ENCODE measurements around the gene TNPO2. TPM values are rescaled to one million over a fixed set of nuclear protein-coding genes. Genes with fewer than 3 reads are reported as not detected.

TNPO2 gene
- total and polyA plus RNA-seq, 8 donors, result 15.7 to 37.2 (median 25.2) TPM

DNA sequence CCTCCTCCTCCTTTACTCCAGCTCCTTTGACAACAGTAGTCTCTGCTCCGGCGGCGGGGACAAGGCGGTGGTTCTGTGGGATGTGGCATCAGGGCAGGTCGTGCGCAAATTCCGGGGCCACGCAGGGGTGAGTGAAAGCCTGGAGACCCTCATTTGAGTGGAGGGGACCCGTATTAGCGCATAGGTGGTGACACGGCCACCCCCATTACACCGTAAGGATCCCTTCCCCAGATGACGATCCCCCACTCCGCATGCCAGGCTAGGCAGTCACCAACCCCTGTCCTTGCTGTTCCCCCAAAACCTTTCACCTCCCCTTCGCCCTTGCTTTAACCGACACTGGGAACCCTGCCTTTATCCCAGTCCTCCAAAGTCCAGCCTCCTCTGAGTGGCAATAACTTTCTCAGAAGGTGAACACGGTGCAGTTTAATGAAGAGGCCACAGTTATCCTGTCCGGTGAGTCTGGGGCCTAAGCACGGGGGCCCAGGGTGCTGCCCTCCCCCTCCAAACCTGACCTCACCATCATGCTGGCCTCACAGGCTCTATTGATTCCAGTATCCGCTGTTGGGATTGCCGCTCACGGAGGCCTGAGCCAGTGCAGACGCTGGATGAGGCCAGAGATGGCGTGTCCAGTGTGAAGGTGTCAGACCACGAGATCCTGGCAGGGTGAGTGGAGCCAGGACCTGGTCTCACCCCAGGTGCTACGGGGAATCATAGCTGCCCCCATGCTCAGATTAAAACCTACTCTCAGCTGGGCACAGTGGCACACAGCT lies 53.4 kb downstream of the TNPO2 start:
- FAIRE-seq (no peak), DNase-seq (no peak), ATAC-seq (no peak)
- Histone ChIP-seq H3K27ac (peak overlapping the region in 2 of 4 donors; percentile 92 to 95), H3K9me3 (no peaks in the 10 kb centered on the region), H3K4me3 (peak overlapping the region; percentile 76 to 96 (median 94)), H3K36me3 (peaks cover 3 to 16% (median 5%) of the 10 kb centered on the region in 3 donors), H3K4me1 (peaks cover 4 to 29% (median 7%) of the 10 kb centered on the region in 3 donors), H3K27me3 (no peaks in the 10 kb centered on the region)
- no peak for TF ChIP-seq CTCF (IDR thresholded peaks at IDR 0.05)
- intact Hi-C loops (cut with DNase I), result loop anchor here in 2 of 3 donors (5.0 to 10.0 kb wide), 2 partner anchors 103 to 106 kb away; no protein-coding TSS in a partner anchor
- 27 to 33% methylated on average over 25 to 26 of the region's 26 CpGs for WGBS, 2 donors

DNA sequence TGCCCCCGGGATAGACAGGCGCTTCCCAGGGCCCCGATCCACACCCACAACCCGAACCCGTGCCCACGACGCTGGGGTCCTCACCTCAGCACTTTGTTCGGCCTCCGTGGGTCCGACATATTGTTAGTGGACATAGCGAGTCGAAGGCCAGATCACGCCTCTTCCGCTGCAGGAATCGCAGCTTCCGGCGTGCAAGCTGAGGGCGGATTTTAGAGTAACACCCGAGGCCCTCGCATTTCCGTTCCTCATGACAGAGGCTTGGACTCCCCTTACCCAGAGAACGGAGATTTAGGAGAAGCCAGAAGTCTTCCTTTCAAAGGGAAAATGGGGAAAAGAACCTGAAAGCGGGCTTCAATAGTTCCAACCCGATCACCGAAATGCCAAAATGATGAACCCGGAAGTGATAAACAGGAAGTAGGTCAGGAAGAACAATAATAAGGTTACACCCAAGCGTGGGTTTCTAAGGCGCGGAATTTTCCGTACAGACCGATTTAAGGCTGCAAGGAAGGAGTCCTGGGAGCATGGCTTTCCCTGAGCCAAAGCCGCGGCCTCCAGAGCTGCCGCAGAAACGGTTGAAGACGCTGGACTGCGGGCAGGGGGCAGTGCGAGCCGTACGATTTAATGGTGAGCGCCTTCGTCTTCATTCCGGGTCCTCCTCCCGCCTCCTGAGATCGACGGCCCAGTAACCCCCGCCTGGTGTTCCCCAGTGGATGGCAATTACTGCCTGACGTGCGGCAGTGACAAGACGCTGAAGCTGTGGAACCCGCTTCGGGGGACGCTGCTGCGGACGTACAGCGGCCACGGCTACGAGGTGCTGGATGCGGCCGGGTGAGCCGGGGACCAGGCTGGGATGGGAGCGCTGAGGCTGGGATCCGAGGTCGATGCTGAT lies 54.2 kb downstream of the TNPO2 start:
- peaks cover 4 to 29% (median 7%) of the 10 kb centered on the region in 3 donors for H3K4me1 ChIP-seq
- H3K27me3 ChIP-seq, result no peaks in the 10 kb centered on the region
- ATAC-seq, result peak; percentile 74 to 81 (median 80)
- no peak for FAIRE-seq
- TF ChIP-seq CTCF (IDR thresholded peaks at IDR 0.05), result no peak
- 0 to 1% methylated on average over 64 of the region's 64 CpGs for WGBS, 2 donors
- peaks cover 0 to 11% (median 5%) of the 10 kb centered on the region in 3 donors for H3K36me3 ChIP-seq
- no peaks in the 10 kb centered on the region for H3K9me3 ChIP-seq
- H3K4me3 ChIP-seq, result peak overlapping the region; percentile 76 to 96 (median 94)
- intact Hi-C loops (cut with DNase I), result loop anchor here in 2 of 3 donors (5.0 to 10.0 kb wide), 2 partner anchors 102 to 105 kb away; no protein-coding TSS in a partner anchor
- H3K27ac ChIP-seq, result peak overlapping the region; percentile 82 to 97 (median 94)
- DNase-seq, result peak; percentile 73 to 90 (median 80)

DNA sequence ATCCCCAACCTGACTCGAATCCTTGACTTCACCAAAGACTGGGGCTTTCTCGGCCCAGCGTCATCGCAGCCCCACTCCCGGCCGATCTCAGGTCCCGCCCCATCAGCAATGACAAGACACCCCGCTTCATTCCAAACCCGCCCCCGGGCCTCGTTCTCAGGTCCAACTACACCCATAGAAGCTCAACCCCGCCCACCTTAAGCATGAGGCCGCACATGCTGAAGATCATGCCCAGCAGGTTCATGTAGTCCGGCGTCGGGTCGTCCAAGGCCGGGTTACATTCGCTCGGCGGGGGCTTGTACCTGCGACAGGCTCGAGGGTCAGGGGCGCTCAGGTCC lies 54.8 kb downstream of the TNPO2 start:
- Histone ChIP-seq H3K27me3 (no peaks in the 10 kb centered on the region), H3K36me3 (peaks cover 0 to 6% (median under 1%) of the 10 kb centered on the region in 3 donors), H3K4me1 (peaks cover 4 to 29% (median 7%) of the 10 kb centered on the region in 3 donors), H3K27ac (peak overlapping the region; percentile 82 to 97 (median 94)), H3K4me3 (peak overlapping the region; percentile 76 to 96 (median 94)), H3K9me3 (no peaks in the 10 kb centered on the region)
- peak in 4 of 6 donors; percentile 45 to 84 (median 52) for DNase-seq
- whole genome bisulfite sequencing, 2 donors, result 0% methylated on average over 24 of the region's 24 CpGs
- TF ChIP-seq CTCF (IDR thresholded peaks at IDR 0.05), result no peak
- FAIRE-seq, result no peak
- ATAC-seq, result peak; percentile 3 to 15 (median 10)
- intact Hi-C loops (cut with DNase I), result no loop called here

DNA sequence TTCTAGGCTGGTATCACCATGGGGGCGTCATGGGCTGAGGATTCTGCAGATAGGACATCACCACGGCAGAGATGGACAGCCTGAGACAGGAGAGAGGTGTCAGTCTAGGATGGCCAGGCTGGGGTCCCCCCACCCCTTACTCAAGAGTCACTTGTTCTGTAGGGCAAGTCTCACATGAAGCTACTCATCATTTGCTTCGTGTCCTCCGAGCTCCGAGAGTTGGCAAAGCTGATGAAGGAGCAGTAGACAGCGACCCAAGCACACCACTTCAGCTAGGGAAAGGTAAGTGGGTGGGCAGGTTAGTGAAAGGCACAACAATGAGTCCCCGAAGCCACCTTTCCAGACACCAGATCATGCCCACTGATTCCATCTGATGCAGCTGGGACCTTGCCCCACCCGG lies 55.4 kb downstream of the TNPO2 start:
- 45 to 61% methylated on average over 8 of the region's 8 CpGs for WGBS, 2 donors
- Histone ChIP-seq H3K4me1 (peaks cover 4 to 29% (median 7%) of the 10 kb centered on the region in 3 donors), H3K9me3 (no peaks in the 10 kb centered on the region), H3K27me3 (no peaks in the 10 kb centered on the region), H3K4me3 (peak overlapping the region; percentile 76 to 96 (median 94)), H3K27ac (peak overlapping the region in 2 of 4 donors; percentile 92 to 95), H3K36me3 (peaks cover 0 to 6% (median 0%) of the 10 kb centered on the region in 3 donors)
- intact Hi-C loops (cut with DNase I), result no loop called here
- no peak for TF ChIP-seq CTCF (IDR thresholded peaks at IDR 0.05)
- DNase-seq, result no peak
- no peak for FAIRE-seq
- no peak for ATAC-seq
